IMR-90 (cell line): ENCODE measurements around the gene OPCML. TPM values are rescaled to one million over a fixed set of nuclear protein-coding genes. Genes with fewer than 3 reads are reported as not detected.

Experiments used
- ATAC-seq: fragments of 200-7000 bp; cut with Tn5 transposase; 2 replicates; pipeline ENCODE4 v1.9.1; 2020; ENCODE audit warnings: low read depth, mild to moderate bottlenecking, moderate library complexity
- BruUV-seq: library from RNA; stranded (reverse); fragments of 400-500 nt; replicated peaks from 2 replicates; lab custom pipeline; 2021; lab: Mats Ljungman, UMichigan
- CTCF ChIA-PET: fragments of 300-600 bp; formaldehyde crosslinking; extraction: SDS; loops from one replicate; lab custom pipeline; 2021; ENCODE audit warnings: antibody characterized with exemption; lab: Yijun Ruan, JAX
- POLR2A ChIA-PET: fragments of 300-600 bp; sonication (Branson Sonifier 250); formaldehyde crosslinking; loops from one replicate; lab custom pipeline; 2022; ENCODE audit warnings: antibody characterized with exemption; ENCODE audit not compliant: unreplicated experiment; lab: Charles Lee
- DNase-seq: peaks from one replicate; pipeline ENCODE4 v3.0.0; 2013
- H2AFZ ChIP-seq: replicated peaks from 2 replicates; pipeline ENCODE3; 2013; ENCODE audit warnings: low read length, mild to moderate bottlenecking; ENCODE audit not compliant: poor library complexity
- H2AK5ac ChIP-seq: 2 replicates; pipeline ENCODE4 v1.6.1; 2013; ENCODE audit warnings: low read depth, low read length, inconsistent platforms
- H2AK9ac ChIP-seq: replicated peaks from 2 replicates; pipeline ENCODE3; 2013; ENCODE audit warnings: mild to moderate bottlenecking, low read depth, low read length, moderate library complexity; ENCODE audit not compliant: poor library complexity
- H2BK120ac ChIP-seq: 2 replicates; pipeline ENCODE4 v1.6.1; 2013; ENCODE audit warnings: low read depth, low read length, inconsistent platforms
- H2BK15ac ChIP-seq: 3 replicates; pipeline ENCODE4 v1.6.1; 2013; ENCODE audit warnings: low read depth, low read length, inconsistent platforms
- H2BK20ac ChIP-seq: 2 replicates; pipeline ENCODE4 v1.6.1; 2013; ENCODE audit warnings: low read depth, mild to moderate bottlenecking, inconsistent platforms, low read length, moderate library complexity
- H2BK5ac ChIP-seq: 2 replicates; pipeline ENCODE4 v1.6.1; 2013; ENCODE audit warnings: mild to moderate bottlenecking, low read depth, low read length, inconsistent platforms; ENCODE audit not compliant: poor library complexity, severe bottlenecking
- H3K14ac ChIP-seq: replicated peaks from 2 replicates; pipeline ENCODE4 v1.6.1; 2013; ENCODE audit warnings: low read depth, low read length, inconsistent platforms
- H3K18ac ChIP-seq: 2 replicates; pipeline ENCODE4 v1.6.1; 2013; ENCODE audit warnings: low read depth, low read length, control low read depth
- H3K23ac ChIP-seq: 2 replicates; pipeline ENCODE4 v1.6.1; 2013; ENCODE audit warnings: low read depth, low read length, inconsistent platforms
- H3K27ac ChIP-seq: 2 replicates; pipeline ENCODE4 v1.5.1; 2013; ENCODE audit warnings: mild to moderate bottlenecking, control low read depth, low read length; ENCODE audit not compliant: insufficient read depth
- H3K27me3 ChIP-seq: 2 replicates; pipeline ENCODE4 v1.6.1; 2013; ENCODE audit warnings: low read length; ENCODE audit not compliant: control insufficient read depth, insufficient read depth
- H3K36me3 ChIP-seq: 2 replicates; pipeline ENCODE4 v1.6.1; 2013; ENCODE audit warnings: low read length, mixed read lengths; ENCODE audit not compliant: control insufficient read depth, insufficient read depth
- H3K4ac ChIP-seq: 2 replicates; pipeline ENCODE4 v1.6.1; 2013; ENCODE audit warnings: low read depth, low read length, inconsistent platforms
- H3K4me1 ChIP-seq: 2 replicates; pipeline ENCODE4 v1.6.1; 2013; ENCODE audit warnings: low read length, mixed read lengths; ENCODE audit not compliant: control insufficient read depth, insufficient read depth
- H3K4me2 ChIP-seq: 2 replicates; pipeline ENCODE4 v1.6.1; 2013; ENCODE audit warnings: low read depth, mild to moderate bottlenecking, control low read depth, low read length, moderate library complexity
- H3K4me3 ChIP-seq: 2 replicates; pipeline ENCODE4 v1.5.1; 2013; ENCODE audit warnings: low read depth, mild to moderate bottlenecking, control low read depth, low read length, moderate library complexity; ENCODE audit not compliant: insufficient read depth
- H3K56ac ChIP-seq: 2 replicates; pipeline ENCODE4 v1.6.1; 2013; ENCODE audit warnings: low read length, inconsistent platforms; ENCODE audit not compliant: insufficient read depth; ENCODE audit errors: extremely low read depth
- H3K79me1 ChIP-seq, 2 experiments: 2 replicates each; pipeline ENCODE4 v1.6.1; 2013; ENCODE audit warnings: low read length in 2 of 2, inconsistent platforms in 1 of 2, low read depth in 1 of 2
- H3K9ac ChIP-seq: 2 replicates; pipeline ENCODE4 v1.6.1; 2013; ENCODE audit warnings: low read depth, low read length, control low read depth
- H3K9me1 ChIP-seq: 2 replicates; pipeline ENCODE4 v1.6.1; 2013; ENCODE audit warnings: low read length, inconsistent platforms; ENCODE audit not compliant: insufficient read depth
- H3K9me3 ChIP-seq: 2 replicates; pipeline ENCODE4 v1.6.1; 2013; ENCODE audit warnings: low read length; ENCODE audit not compliant: control insufficient read depth, insufficient read depth
- H4K20me1 ChIP-seq: 2 replicates; pipeline ENCODE4 v1.6.1; 2013; ENCODE audit warnings: low read length, inconsistent platforms; ENCODE audit not compliant: insufficient read depth
- H4K5ac ChIP-seq: 2 replicates; pipeline ENCODE4 v1.6.1; 2013; ENCODE audit warnings: mild to moderate bottlenecking, low read depth, low read length, control low read depth
- H4K8ac ChIP-seq, 2 experiments: 2 replicates each; pipeline ENCODE4 v1.6.1; 2013; ENCODE audit warnings: low read depth in 2 of 2, low read length in 2 of 2, control low read depth in 1 of 2, inconsistent platforms in 1 of 2
- H4K91ac ChIP-seq: 2 replicates; pipeline ENCODE4 v1.6.1; 2013; ENCODE audit warnings: low read depth, low read length, inconsistent platforms; ENCODE audit not compliant: insufficient read depth
- CHD1 ChIP-seq: IDR thresholded peaks from 2 replicates; pipeline ENCODE4 v1.6.1; 2012; ENCODE audit warnings: low read depth, low read length, improper control_type of control experiment
- CTCF ChIP-seq: conservative IDR thresholded peaks from 2 replicates; pipeline ENCODE4 v1.5.1; 2012; ENCODE audit warnings: mild to moderate bottlenecking, low read depth, low read length, improper control_type of control experiment
- MAFK ChIP-seq: IDR thresholded peaks from 2 replicates; pipeline ENCODE4 v1.6.1; 2012; ENCODE audit warnings: low read depth, low read length, improper control_type of control experiment
- MXI1 ChIP-seq: IDR thresholded peaks from 2 replicates; pipeline ENCODE4 v1.6.1; 2012; ENCODE audit warnings: low read depth, mild to moderate bottlenecking, low read length, moderate library complexity, borderline replicate concordance
- NFE2L2 ChIP-seq: fragments of 150-350 bp; IDR thresholded peaks from 2 replicates; pipeline ENCODE4 v1.6.1; 2016; ENCODE audit warnings: low read depth, mild to moderate bottlenecking, low read length
- POLR2A ChIP-seq: IDR thresholded peaks from 2 replicates; pipeline ENCODE4 v1.6.1; 2012; ENCODE audit warnings: mild to moderate bottlenecking, low read depth, low read length
- WGBS, 2 experiments: methylation state at CpG; one replicate each; pipeline versions ENCODE4 v1.1.5 to v1.1.7; 2013; ENCODE audit warnings: missing lambda C conversion rate in 2 of 2; ENCODE audit not compliant: insufficient read length in 1 of 2; ENCODE audit errors: extremely low coverage in 2 of 2; 5-methylcytosine and 5-hydroxymethylcytosine counted together
- dilution Hi-C: fragments of 300-500 bp; cut with HindIII; formaldehyde crosslinking; loops from one replicate; pipeline ENCODE4 v1.14.3; 2018; ENCODE audit warnings: low sequenced_read_pairs; ENCODE audit not compliant: unreplicated experiment
- in situ Hi-C: fragments of 300-500 bp; cut with MboI; formaldehyde crosslinking; loops from 3 replicates; pipeline ENCODE4 v1.14.3; 2019; ENCODE audit warnings: low sequenced_read_pairs, inconsistent platforms, mixed read lengths
- intact Hi-C: fragments of 100-400 bp; cut with micrococcal nuclease; formaldehyde crosslinking; loops from 2 replicates; pipeline ENCODE4 v1.10.0; 2022
- polyA plus RNA-seq, 3 experiments: library from polyadenylated mRNA; depleted of rRNA; stranded (reverse); fragments of >200 nt; gene quantifications; 2 replicates each; pipeline ENCODE4 v1.2.3, GENCODE V29; 2012; ENCODE audit warnings: low replicate concordance in 1 of 3
- total RNA-seq: library from RNA; depleted of rRNA; stranded (reverse); fragments of >200 nt; gene quantifications from 2 replicates; pipeline ENCODE4 v1.2.3, GENCODE V29; 2012

The OPCML gene
- total and polyA plus RNA-seq, 2 of the 4 experiments (the other 2 are of a cell fraction) = under 0.01 to 2.6 TPM

GRCh38 chr11:133023232-133023631 lies 509.1 kb downstream of the OPCML start:
- H2BK15ac ChIP-seq = no peak overlapping the region
- no peaks in the 10 kb centered on the region for H3K27me3 ChIP-seq
- no peak overlapping the region for H4K91ac ChIP-seq
- no peak overlapping the region for H3K4me3 ChIP-seq
- H4K20me1 ChIP-seq = no peaks in the 10 kb centered on the region
- no peak overlapping the region for H2AFZ ChIP-seq
- H3K9me3 ChIP-seq = peaks cover 12% of the 10 kb centered on the region
- DNase-seq = no peak
- ATAC-seq = no peak
- dilution Hi-C loops (no loop called here), in situ Hi-C loops (no loop called here), intact Hi-C loops (no loop called here)
- H2BK5ac ChIP-seq = no peak overlapping the region
- H3K9me1 ChIP-seq = no peaks in the 10 kb centered on the region
- no peaks in the 10 kb centered on the region for H3K79me1 ChIP-seq
- no peak overlapping the region for H2BK120ac ChIP-seq
- no peak overlapping the region for H3K56ac ChIP-seq
- no TSS peak for BruUV-seq
- no peak overlapping the region for H2AK5ac ChIP-seq
- no peak overlapping the region for H4K8ac ChIP-seq
- ChIA-PET POLR2A (no interaction called here), CTCF (no interaction called here)
- no peak overlapping the region for H3K4me2 ChIP-seq
- H3K14ac ChIP-seq = no peak overlapping the region
- TF ChIP-seq POLR2A (no peak), MXI1 (no peak), CHD1 (no peak), CTCF (no peak), NFE2L2 (no peak), MAFK (no peak)
- no peaks in the 10 kb centered on the region for H3K4me1 ChIP-seq
- no peak overlapping the region for H3K9ac ChIP-seq
- WGBS, 2 experiments = no CpG with 5 or more reads among the region's 9 CpGs
- no peak overlapping the region for H2BK20ac ChIP-seq
- no peak overlapping the region for H4K5ac ChIP-seq
- H3K23ac ChIP-seq = no peak overlapping the region
- H2AK9ac ChIP-seq = no peak overlapping the region
- no peak overlapping the region for H3K27ac ChIP-seq
- H3K4ac ChIP-seq = no peak overlapping the region
- H3K18ac ChIP-seq = no peak overlapping the region
- no peaks in the 10 kb centered on the region for H3K36me3 ChIP-seq
